Heart right ventricle (tissue), 16 donors: ENCODE measurements around the gene FCRLA. TPM values are rescaled to one million over a fixed set of nuclear protein-coding genes. Genes with fewer than 3 reads are reported as not detected.
"Not testable (repeated sequence)": the region's sequence is repeated elsewhere in the genome, so short reads cannot be mapped to it uniquely, and the experiment has no call there.

ENCODE experiments used
- ATAC-seq, 8 donors: fragments of 200-7000 bp; cut with Tn5 transposase; one replicate each; pipeline ENCODE4 v1.9.1; 2020; ENCODE audit warnings: mild to moderate bottlenecking in 8 of 8, moderate library complexity in 8 of 8, moderate number of reproducible peaks in 1 of 8
- DNase-seq, 2 donors: peaks; one replicate each; pipeline ENCODE4 v3.0.0-alpha.2; 2020
- H3K27ac ChIP-seq, 10 donors: fragments of 200-600 bp; sonication (generic) in 2 of 10; one replicate each; pipeline versions ENCODE4 v1.5.0 to v1.8.0; 2020 to 2022; ENCODE audit warnings: mild to moderate bottlenecking in 3 of 10
- H3K27me3 ChIP-seq, 7 donors: fragments of 200-600 bp; one replicate each; pipeline ENCODE4 v1.8.0; 2021 to 2022; ENCODE audit warnings: mild to moderate bottlenecking in 2 of 7
- H3K36me3 ChIP-seq, 9 donors: fragments of 200-600 bp; sonication (generic) in 1 of 9; one replicate each; pipeline versions ENCODE4 v1.5.0 to v1.8.0; 2020 to 2022; ENCODE audit warnings: mild to moderate bottlenecking in 2 of 9
- H3K4me1 ChIP-seq, 9 donors: fragments of 200-600 bp; sonication (generic) in 1 of 9; one replicate each; pipeline versions ENCODE4 v1.5.0 to v1.8.0; 2020 to 2022; ENCODE audit warnings: mild to moderate bottlenecking in 4 of 9
- H3K4me3 ChIP-seq, 10 donors: fragments of 200-600 bp; sonication (generic) in 2 of 10; one replicate each; pipeline versions ENCODE4 v1.5.0 to v1.8.0; 2020 to 2022; ENCODE audit warnings: mild to moderate bottlenecking in 7 of 10, moderate library complexity in 2 of 10
- H3K9me3 ChIP-seq, 11 donors: fragments of 200-600 bp in 10 of 11; sonication (generic) in 2 of 11; one replicate each; pipeline versions ENCODE4 v1.5.0 to v1.8.0; 2013 to 2022; ENCODE audit warnings: mild to moderate bottlenecking in 2 of 11, control low read depth in 1 of 11, moderate library complexity in 1 of 11
- CTCF ChIP-seq, 9 donors: fragments of 200-600 bp; sonication (generic) in 2 of 9; IDR thresholded peaks; one replicate each; pipeline versions ENCODE4 v1.5.0 to v1.8.0; 2021 to 2022; ENCODE audit warnings: antibody characterized with exemption in 9 of 9, mild to moderate bottlenecking in 5 of 9, moderate library complexity in 1 of 9
- WGBS, 2 donors: extraction: QIAGEN DNeasy Blood & Tissue Kit; methylation state at CpG; one replicate each; pipeline ENCODE4 v1.1.7; 2013; ENCODE audit warnings: inconsistent platforms in 1 of 2; 5-methylcytosine and 5-hydroxymethylcytosine counted together
- intact Hi-C, 10 donors: fragments of 100-400 bp; cut with DNase I; formaldehyde crosslinking; loops; one replicate each; pipeline versions ENCODE4 v1.11.1 to v1.14.2; 2022
- polyA plus RNA-seq, 2 donors: library from polyadenylated mRNA; stranded (reverse); fragments of 200-250 nt; gene quantifications; one replicate each; pipeline ENCODE4 v1.2.3, GENCODE V29; 2013
- total RNA-seq, 10 donors: library from RNA; stranded (reverse); fragmentation: NEBNext Ultra II Directional in 3 of 10; extraction: Animal tissue kit (Norgen Biotek cat#: 25700) in 3 of 10; gene quantifications; one replicate each; pipeline versions ENCODE4 v1.2.1 to v1.2.4, GENCODE V29; 2021 to 2023
- donor health status: Arrhythmogenic right ventricular cardiomyopathy.
- donor health status: ischemic (EF 13 %, LVEDD 7.1; RV severe dilation, severe dysfunction).
- donor health status: healthy with polysubstance abuse.
- donor health status: DM: no; HTN: yes; CAD: no.
- donor health status: DM: no; HTN: no; CAD: no.
- donor health status: ischemic (EF 25% LVEDD 6.9; RV normal size, moderate dysfunction).
- donor health status: ischemic (EF 25% LVEDD 5.7; RV mildly dilated, moderate dysfunction).
- donor health status: healthy.
- donor health status: DM: yes; HTN: yes; CAD: no.
- donor health status: Ischemic cardiomyopathy.
- donor health status: ischemic (EF 35%, LVEDD 5.7; RV mildly dilated, moderate dysfunction).
- donor health status: nonischemic (EF 11% LVEDD 7.7; RV severe dilation, severe dysfunction).
- donor health status: DM: yes; HTN: yes; CAD: no.
- donor health status: PGD.
- donor health status: ischemic (EF 29% LVEDD 5.4; RV normal size, mild dysfunction).
- donor health status: nonischemic (EF 23%, LVEDD 6.1; RV moderate dilation, normal function).

FCRLA gene
- total and polyA plus RNA-seq, 12 donors: 0.13 to 1.00 (median 0.27) TPM; not detected in 6

DNA sequence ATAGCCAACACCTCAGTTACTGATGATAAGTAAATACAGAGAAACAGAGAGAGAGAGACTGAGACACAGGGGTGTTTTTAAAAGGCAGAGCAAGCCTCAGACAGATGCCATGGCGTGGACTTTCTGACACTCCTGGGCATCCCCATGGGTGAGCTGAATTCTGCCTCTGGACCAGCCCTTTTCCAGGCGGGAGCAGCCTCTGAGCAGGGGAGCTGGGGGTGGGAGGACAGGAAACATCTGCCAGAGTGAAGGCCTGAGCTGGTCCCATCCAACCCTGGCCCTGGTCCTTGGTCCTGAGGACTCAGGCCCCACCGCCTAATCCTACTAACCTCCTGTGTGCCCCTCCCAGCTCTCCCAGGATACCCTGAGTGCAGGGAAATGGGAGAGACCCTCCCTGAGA is 32.1 kb upstream of the FCRLA start:
- H3K27ac ChIP-seq, intact Hi-C loops, ATAC-seq, DNase-seq, H3K36me3 ChIP-seq, H3K27me3 ChIP-seq, H3K9me3 ChIP-seq, H3K4me1 ChIP-seq, H3K4me3 ChIP-seq: not testable (repeated sequence)
- WGBS, 2 donors: 66 to 70% methylated on average over 3 of the region's 3 CpGs

DNA sequence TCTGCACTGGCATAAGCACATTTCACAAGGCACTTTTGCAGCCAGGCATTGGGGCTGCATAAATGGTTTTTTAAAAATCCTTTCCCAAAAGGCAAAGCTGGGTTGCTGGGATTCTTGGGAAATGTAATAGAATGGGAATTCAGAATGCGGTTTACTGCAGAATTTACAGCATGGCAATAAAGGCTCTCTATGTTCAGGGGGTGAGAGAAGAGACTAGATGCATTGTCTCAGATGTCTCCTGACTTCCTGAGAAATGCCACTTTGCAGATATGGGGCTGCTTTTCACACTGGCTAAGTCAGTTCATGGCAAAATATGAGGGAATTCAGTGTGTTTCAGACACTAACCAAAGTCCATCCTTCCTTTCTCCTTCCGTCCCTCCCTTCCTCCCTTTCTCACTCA is 30.6 kb upstream of the FCRLA start:
- Histone ChIP-seq H3K27ac (no peak overlapping the region), H3K4me1 (peaks cover 0 to 6% (median 0%) of the 10 kb centered on the region in 9 donors), H3K36me3 (no peaks in the 10 kb centered on the region), H3K27me3 (peaks cover 0 to 18% (median 0%) of the 10 kb centered on the region in 7 donors), H3K4me3 (no peak overlapping the region), H3K9me3 (no peaks in the 10 kb centered on the region)
- ATAC-seq (no peak), DNase-seq (no peak)
- no peak for TF ChIP-seq CTCF (IDR thresholded peaks at IDR 0.05)
- WGBS, 2 donors: 91 to 97% methylated on average over 2 of the region's 2 CpGs
- intact Hi-C loops: no loop called here

- Histone ChIP-seq H3K27me3 (peaks cover 0 to 25% (median 0%) of the 10 kb centered on the region in 7 donors), H3K27ac (no peak overlapping the region), H3K4me3 (no peak overlapping the region), H3K9me3 (no peaks in the 10 kb centered on the region), H3K4me1 (peaks cover 0 to 6% (median 0%) of the 10 kb centered on the region in 9 donors), H3K36me3 (no peaks in the 10 kb centered on the region)
- no peak for DNase-seq
- no peak for TF ChIP-seq CTCF (IDR thresholded peaks at IDR 0.05)
- no peak for ATAC-seq
- WGBS, 2 donors: 80 to 81% methylated on average over 5 of the region's 5 CpGs
- intact Hi-C loops: no loop called here
Observed at GRCh38 chr1:161676958-161677689, 29.9 kb upstream of the FCRLA start.

GRCh38 chr1:161678500-161678899 is 28.5 kb upstream of the FCRLA start:
- 82 to 91% methylated on average over 3 of the region's 3 CpGs for WGBS, 2 donors
- TF ChIP-seq CTCF (IDR thresholded peaks at IDR 0.05): no peak

DNA sequence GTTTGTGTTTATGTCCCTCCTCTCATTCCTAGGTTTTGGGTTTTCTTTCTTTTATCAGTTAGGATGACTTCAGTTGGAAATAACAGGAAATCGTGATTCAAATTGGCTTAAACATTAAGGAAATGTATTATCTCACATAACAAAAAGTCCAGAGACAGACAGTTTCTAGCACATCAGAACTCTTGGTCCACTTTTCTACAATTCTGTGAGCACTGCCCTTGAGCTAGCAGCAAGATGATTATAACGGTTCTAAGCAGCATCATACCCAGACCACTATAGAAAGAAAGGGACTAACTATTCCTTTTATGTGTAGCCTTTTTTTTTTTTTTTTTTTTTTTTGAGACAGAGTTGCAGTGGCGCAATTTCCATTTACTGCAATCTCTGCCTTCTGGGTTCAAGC is 25.1 kb upstream of the FCRLA start:
- TF ChIP-seq CTCF (IDR thresholded peaks at IDR 0.05): no peak
- WGBS, 2 donors: 60 to 70% methylated on average over 3 of the region's 3 CpGs
- no peak for ATAC-seq
- Histone ChIP-seq H3K27ac (no peak overlapping the region), H3K36me3 (no peaks in the 10 kb centered on the region), H3K27me3 (peaks cover 0 to 50% (median 8%) of the 10 kb centered on the region in 7 donors), H3K4me1 (peaks cover 0 to 6% (median 0%) of the 10 kb centered on the region in 9 donors), H3K9me3 (no peaks in the 10 kb centered on the region), H3K4me3 (no peak overlapping the region)
- intact Hi-C loops: no loop called here
- no peak for DNase-seq

More at GRCh38 chr1:161678500-161678899, 28.5 kb upstream of the FCRLA start:
- Histone ChIP-seq H3K4me1 (peaks cover 0 to 6% (median 0%) of the 10 kb centered on the region in 9 donors), H3K9me3 (no peaks in the 10 kb centered on the region), H3K4me3 (no peak overlapping the region), H3K27ac (no peak overlapping the region), H3K36me3 (no peaks in the 10 kb centered on the region), H3K27me3 (peaks cover 0 to 38% (median 5%) of the 10 kb centered on the region in 7 donors)
- no peak for ATAC-seq
- intact Hi-C loops: no loop called here
- DNase-seq: no peak
